PC-3 (cell line): Measurements from ENCODE around the gene CSPG4. TPM values are rescaled to one million over a fixed set of nuclear protein-coding genes. Genes with fewer than 3 reads are reported as not detected.

ENCODE experiments used
- ATAC-seq: fragments of 200-7000 bp; cut with Tn5 transposase; 2 replicates; pipeline ENCODE4 v1.9.1; 2020; ENCODE audit warnings: mild to moderate bottlenecking, moderate library complexity
- BruUV-seq: library from RNA; stranded (reverse); fragments of 400-500 nt; replicated peaks from 2 replicates; lab custom pipeline; 2021; lab: Mats Ljungman, UMichigan
- CTCF ChIA-PET: fragments of 300-600 bp; sonication (Branson Sonifier 250); formaldehyde crosslinking; loops from one replicate; lab custom pipeline; 2022; ENCODE audit warnings: antibody characterized with exemption; lab: Charles Lee
- POLR2A ChIA-PET: fragments of 300-600 bp; sonication (Branson Sonifier 250); formaldehyde crosslinking; loops from one replicate; lab custom pipeline; 2022; ENCODE audit warnings: antibody characterized with exemption; ENCODE audit not compliant: unreplicated experiment; lab: Charles Lee
- DNase-seq: peaks from one replicate; pipeline ENCODE4 v3.0.0-alpha.2; 2015
- H2AFZ ChIP-seq: fragments of 300-600 bp; sonication (generic); 2 replicates; pipeline ENCODE4 v1.6.0; 2016; ENCODE audit warnings: antibody characterized with exemption, low read length
- H3F3A ChIP-seq: fragments of 300-600 bp; sonication (generic); one replicate; pipeline ENCODE4 v1.6.0; 2017; ENCODE audit warnings: antibody characterized with exemption, low read length, control low read depth, mild to moderate bottlenecking; ENCODE audit not compliant: unreplicated experiment
- H3K27ac ChIP-seq: fragments of 300-600 bp; sonication (generic); 2 replicates; pipeline ENCODE4 v1.5.1; 2016; ENCODE audit warnings: mild to moderate bottlenecking, low read length
- H3K27me3 ChIP-seq: fragments of 300-600 bp; sonication (generic); 2 replicates; pipeline ENCODE4 v1.6.1; 2016; ENCODE audit warnings: low read length, mixed read lengths
- H3K36me3 ChIP-seq: fragments of 300-600 bp; sonication (generic); 2 replicates; pipeline ENCODE4 v1.6.1; 2016; ENCODE audit warnings: low read depth, mixed run types, low read length, mixed read lengths
- H3K4me1 ChIP-seq: fragments of 300-600 bp; sonication (generic); 2 replicates; pipeline ENCODE4 v1.5.1; 2016; ENCODE audit warnings: low read length; ENCODE audit not compliant: insufficient read depth
- H3K4me2 ChIP-seq: fragments of 300-600 bp; sonication (generic); 2 replicates; pipeline ENCODE4 v1.6.0; 2016; ENCODE audit warnings: low read length
- H3K4me3 ChIP-seq: fragments of 300-600 bp; sonication (generic); 2 replicates; pipeline ENCODE4 v1.5.1; 2016; ENCODE audit warnings: mild to moderate bottlenecking, low read length, mixed read lengths
- H3K79me2 ChIP-seq: fragments of 300-600 bp; sonication (generic); 2 replicates; pipeline ENCODE4 v1.6.1; 2017; ENCODE audit warnings: low read length, mixed read lengths
- H3K9ac ChIP-seq: fragments of 300-600 bp; sonication (generic); 2 replicates; pipeline ENCODE4 v1.6.0; 2016; ENCODE audit warnings: mild to moderate bottlenecking, low read length
- H3K9me2 ChIP-seq: fragments of 300-600 bp; sonication (generic); replicated peaks from 2 replicates; pipeline ENCODE4 v1.6.1; 2016; ENCODE audit warnings: mixed run types, low read length, mixed read lengths
- H3K9me3 ChIP-seq: fragments of 300-600 bp; sonication (generic); 2 replicates; pipeline ENCODE4 v1.6.1; 2016; ENCODE audit warnings: low read length, mixed read lengths
- H4K20me1 ChIP-seq: fragments of 300-600 bp; sonication (generic); 2 replicates; pipeline ENCODE4 v1.6.1; 2016; ENCODE audit warnings: low read length, mixed read lengths
- CTCF ChIP-seq: fragments of 300-600 bp; sonication (generic); conservative IDR thresholded peaks from 2 replicates; pipeline ENCODE4 v1.5.1; 2017; ENCODE audit warnings: antibody characterized with exemption, low read depth, mild to moderate bottlenecking, low read length
- EZH2 ChIP-seq: fragments of 300-600 bp; sonication (generic); IDR thresholded peaks from one replicate; pipeline ENCODE4 v1.6.1; 2017; ENCODE audit warnings: antibody characterized with exemption, mild to moderate bottlenecking, low read length; ENCODE audit not compliant: unreplicated experiment
- EZH2phosphoT487 ChIP-seq: fragments of 300-600 bp; sonication (generic); IDR thresholded peaks from 2 replicates; pipeline ENCODE4 v1.6.1; 2018; ENCODE audit warnings: mild to moderate bottlenecking, antibody characterized with exemption, low read length, borderline replicate concordance
- intact Hi-C: fragments of 100-400 bp; cut with micrococcal nuclease; formaldehyde crosslinking; loops from 2 replicates; pipeline ENCODE4 v1.9.0; 2023
- total RNA-seq: library from RNA; depleted of rRNA; stranded (reverse); fragments of >200 nt; gene quantifications from 2 replicates; pipeline ENCODE4 v1.2.3, GENCODE V29; 2014

CSPG4 gene
- total RNA-seq, 1 experiment from 2014 or later: 2.0 TPM

DNA sequence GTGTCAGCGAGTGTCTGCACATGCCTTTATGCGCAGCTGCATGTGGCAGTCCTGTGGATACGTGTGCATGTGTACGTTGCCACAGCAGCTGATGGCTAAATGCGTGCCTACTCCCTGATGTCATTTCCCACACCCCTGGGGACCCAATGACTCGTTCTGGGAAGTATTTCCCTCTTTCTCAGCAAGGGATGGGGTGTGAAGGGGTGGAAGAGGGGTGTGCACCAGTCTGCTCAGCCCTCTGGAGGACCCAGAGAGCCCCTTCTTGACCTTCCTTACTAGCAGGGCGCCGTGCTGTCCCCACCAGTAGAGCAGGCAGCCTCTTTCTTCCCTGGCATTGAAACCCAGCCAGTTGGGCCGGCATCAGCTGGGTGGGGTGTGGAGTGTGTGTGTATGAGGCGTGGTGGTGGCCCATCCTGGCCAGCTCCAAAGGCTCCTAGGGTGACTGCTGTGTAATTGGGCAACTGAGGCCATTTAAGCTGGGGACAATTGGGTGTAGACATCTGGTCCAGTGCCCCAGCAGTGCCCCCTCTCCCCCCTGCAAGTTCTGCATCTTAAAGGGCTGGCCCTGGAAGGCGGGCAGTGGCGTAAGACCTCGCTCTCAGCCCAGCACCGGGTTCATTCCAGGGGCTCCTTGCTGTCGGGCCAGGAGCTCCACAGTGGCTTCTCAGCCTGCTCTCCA lies 45.7 kb downstream of the CSPG4 start:
- H3K4me1 ChIP-seq: peaks cover 49% of the 10 kb centered on the region
- POLR2A ChIA-PET: interaction anchor here (0.9 kb wide), 1 partner anchor 19 kb away, joined by 3 read pairs; the partner anchor contains the start of gene SNX33
- intact Hi-C loops: no loop called here

GRCh38 chr15:75663931-75664421 lies 48.7 kb downstream of the CSPG4 start:
- Histone ChIP-seq H4K20me1 (no peaks in the 10 kb centered on the region), H3K9ac (no peak overlapping the region), H3K27ac (no peak overlapping the region), H3K27me3 (no peaks in the 10 kb centered on the region), H3K36me3 (no peaks in the 10 kb centered on the region), H2AFZ (no peak overlapping the region), H3F3A (no peaks in the 10 kb centered on the region), H3K79me2 (no peaks in the 10 kb centered on the region), H3K4me3 (no peak overlapping the region), H3K4me1 (peaks cover 53% of the 10 kb centered on the region), H3K9me3 (no peaks in the 10 kb centered on the region), H3K9me2 (no peaks in the 10 kb centered on the region), H3K4me2 (no peak overlapping the region)
- intact Hi-C loops: no loop called here
- DNase-seq (no peak), ATAC-seq (no peak)
- ChIA-PET POLR2A (interaction anchor here (0.7 kb wide), 1 partner anchor 16 kb away, joined by 3 read pairs; the partner anchor contains the start of gene SNX33), CTCF (interaction anchor here (1.0 kb wide), 1 partner anchor 16 kb away, joined by 3 read pairs; the partner anchor contains the start of gene SNX33)
- TF ChIP-seq EZH2: no peak
- no peak for TF ChIP-seq CTCF
- TF ChIP-seq EZH2phosphoT487: no peak
- BruUV-seq: no TSS peak

More for the DNA sequence above, 45.7 kb downstream of the CSPG4 start:
- peak overlapping the region; percentile 13; the same call in 1 of the 2 replicates for H2AFZ ChIP-seq
- no peaks in the 10 kb centered on the region for H3K9me3 ChIP-seq
- peak overlapping the region; percentile 19; the same call in 1 of the 2 replicates for H3K4me2 ChIP-seq
- H3K79me2 ChIP-seq: no peaks in the 10 kb centered on the region
- ATAC-seq (peak; percentile 80), DNase-seq (peak; percentile 90)
- H3K9me2 ChIP-seq: no peaks in the 10 kb centered on the region
- no peaks in the 10 kb centered on the region for H3K27me3 ChIP-seq
- peak overlapping the region; percentile 80 for H3K27ac ChIP-seq
- CTCF ChIA-PET: no interaction called here
- H3K36me3 ChIP-seq: no peaks in the 10 kb centered on the region
- no peak overlapping the region for H3K4me3 ChIP-seq
- H4K20me1 ChIP-seq: no peaks in the 10 kb centered on the region
- no peak for TF ChIP-seq EZH2
- TF ChIP-seq CTCF: no peak
- TF ChIP-seq EZH2phosphoT487: no peak
- no peaks in the 10 kb centered on the region for H3F3A ChIP-seq
- BruUV-seq: TSS peak; percentile 52
- peak overlapping the region; percentile 44 for H3K9ac ChIP-seq
